K562 (cell line): Measurements from ENCODE around the gene KRT72.

Experiments used
- CHD2 ChIP-seq: IDR thresholded peaks from 2 replicates; pipeline ENCODE4 v1.6.1; 2011; ENCODE audit warnings: low read depth, low read length
- EP300 ChIP-seq: IDR thresholded peaks from 2 replicates; pipeline ENCODE4 v1.6.1; 2012; ENCODE audit warnings: low read length, improper control_type of control experiment
- JUN ChIP-seq, 2 experiments: sonication (generic) in 1 of 2; formaldehyde crosslinking in 1 of 2; IDR thresholded peaks; 2 replicates each; pipeline versions ENCODE4 v1.6.1 to v1.8.0; 2012 to 2022; ENCODE audit warnings: borderline replicate concordance in 2 of 2, mild to moderate bottlenecking in 2 of 2, improper control_type of control experiment in 1 of 2, low read depth in 1 of 2, low read length in 1 of 2, missing genetic modification reagents in 1 of 2
- NR1H2 ChIP-seq: sonication (generic); formaldehyde crosslinking; IDR thresholded peaks from 2 replicates; pipeline ENCODE4 v1.4.0; 2020; ENCODE audit warnings: mild to moderate bottlenecking, missing genetic modification reagents
- ZNF589 ChIP-seq: fragments of 200-800 bp; sonication (Bioruptor generic); IDR thresholded peaks from 2 replicates; pipeline ENCODE4 v1.6.1; 2016; ENCODE audit warnings: low read depth, missing genetic modification characterization, missing compliant biosample characterization
- ZNF830 ChIP-seq: fragments of 250-450 bp; sonication (Bioruptor Pico); IDR thresholded peaks from 2 replicates; pipeline ENCODE4 v1.5.0; 2021; ENCODE audit warnings: mild to moderate bottlenecking
- TF ChIP-seq, protein P1 (sequence below), 3 experiments: IDR thresholded peaks in 2 of 3; conservative IDR thresholded peaks in 1 of 3; 2 replicates each; pipeline ENCODE4 v1.5.1; 2011 to 2012; ENCODE audit warnings: low read length in 3 of 3, mild to moderate bottlenecking in 3 of 3, control low read depth in 2 of 3, improper control_type of control experiment in 1 of 3, inconsistent platforms in 1 of 3, low read depth in 1 of 3, mixed read lengths in 1 of 3, moderate library complexity in 1 of 3; ENCODE audit not compliant: insufficient read depth in 2 of 3
- TF ChIP-seq, protein P2 (sequence below): fragments of 450-650 bp; IDR thresholded peaks from 2 replicates; pipeline ENCODE4 v1.6.1; 2017; ENCODE audit warnings: mild to moderate bottlenecking, moderate library complexity
- TF ChIP-seq, protein P3 (sequence below): sonication (generic); formaldehyde crosslinking; IDR thresholded peaks from 2 replicates; pipeline ENCODE4 v1.9.0; 2022; ENCODE audit warnings: mild to moderate bottlenecking, missing genetic modification reagents
- TF ChIP-seq, protein P4 (sequence below), 2 experiments: fragments of 450-650 bp; formaldehyde crosslinking in 1 of 2; IDR thresholded peaks; 2 replicates each; pipeline versions ENCODE4 v1.4.0 to v1.6.1; 2014 to 2020; ENCODE audit warnings: mild to moderate bottlenecking in 2 of 2, borderline replicate concordance in 1 of 2, low read depth in 1 of 2
- TF ChIP-seq, protein P5 (sequence below): fragments of 250-450 bp; sonication (Bioruptor Pico); IDR thresholded peaks from 2 replicates; pipeline ENCODE4 v1.4.0; 2020; ENCODE audit warnings: mild to moderate bottlenecking, moderate library complexity

DNA sequence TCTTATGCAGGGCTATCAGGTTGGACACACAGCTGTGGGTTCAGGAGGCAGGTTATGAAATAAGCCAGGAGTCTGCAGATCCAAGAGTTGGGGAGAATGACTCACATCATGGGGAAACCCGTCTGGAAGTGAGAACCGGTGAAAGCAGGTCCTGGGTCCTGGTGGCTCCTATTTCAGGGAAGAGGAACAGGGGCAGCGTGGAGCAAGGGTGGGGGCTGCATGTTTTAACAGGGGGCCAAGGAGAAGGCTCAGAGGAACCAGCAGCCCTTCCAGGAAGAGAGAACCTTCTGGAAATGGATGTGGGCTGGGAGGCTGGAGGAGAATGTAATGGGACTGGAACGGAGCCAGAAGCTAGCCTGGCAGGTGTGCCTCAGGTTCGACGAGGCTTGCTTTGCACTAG lies 19.8 kb downstream of the KRT72 start:
- TF ChIP-seq, protein P1, sequence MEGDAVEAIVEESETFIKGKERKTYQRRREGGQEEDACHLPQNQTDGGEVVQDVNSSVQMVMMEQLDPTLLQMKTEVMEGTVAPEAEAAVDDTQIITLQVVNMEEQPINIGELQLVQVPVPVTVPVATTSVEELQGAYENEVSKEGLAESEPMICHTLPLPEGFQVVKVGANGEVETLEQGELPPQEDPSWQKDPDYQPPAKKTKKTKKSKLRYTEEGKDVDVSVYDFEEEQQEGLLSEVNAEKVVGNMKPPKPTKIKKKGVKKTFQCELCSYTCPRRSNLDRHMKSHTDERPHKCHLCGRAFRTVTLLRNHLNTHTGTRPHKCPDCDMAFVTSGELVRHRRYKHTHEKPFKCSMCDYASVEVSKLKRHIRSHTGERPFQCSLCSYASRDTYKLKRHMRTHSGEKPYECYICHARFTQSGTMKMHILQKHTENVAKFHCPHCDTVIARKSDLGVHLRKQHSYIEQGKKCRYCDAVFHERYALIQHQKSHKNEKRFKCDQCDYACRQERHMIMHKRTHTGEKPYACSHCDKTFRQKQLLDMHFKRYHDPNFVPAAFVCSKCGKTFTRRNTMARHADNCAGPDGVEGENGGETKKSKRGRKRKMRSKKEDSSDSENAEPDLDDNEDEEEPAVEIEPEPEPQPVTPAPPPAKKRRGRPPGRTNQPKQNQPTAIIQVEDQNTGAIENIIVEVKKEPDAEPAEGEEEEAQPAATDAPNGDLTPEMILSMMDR (IDR thresholded peaks at IDR 0.05 in 2 of 3, conservative IDR thresholded peaks at IDR 0.05 in 1 of 3; ENCODE audit: insufficient read depth in 2 of 3, low read depth in 1 of 3, low read length in 3 of 3), result no peak
- TF ChIP-seq EP300, result no peak
- TF ChIP-seq, protein P2, sequence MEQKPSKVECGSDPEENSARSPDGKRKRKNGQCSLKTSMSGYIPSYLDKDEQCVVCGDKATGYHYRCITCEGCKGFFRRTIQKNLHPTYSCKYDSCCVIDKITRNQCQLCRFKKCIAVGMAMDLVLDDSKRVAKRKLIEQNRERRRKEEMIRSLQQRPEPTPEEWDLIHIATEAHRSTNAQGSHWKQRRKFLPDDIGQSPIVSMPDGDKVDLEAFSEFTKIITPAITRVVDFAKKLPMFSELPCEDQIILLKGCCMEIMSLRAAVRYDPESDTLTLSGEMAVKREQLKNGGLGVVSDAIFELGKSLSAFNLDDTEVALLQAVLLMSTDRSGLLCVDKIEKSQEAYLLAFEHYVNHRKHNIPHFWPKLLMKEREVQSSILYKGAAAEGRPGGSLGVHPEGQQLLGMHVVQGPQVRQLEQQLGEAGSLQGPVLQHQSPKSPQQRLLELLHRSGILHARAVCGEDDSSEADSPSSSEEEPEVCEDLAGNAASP, result no peak
- no peak for TF ChIP-seq NR1H2 (CRISPR knock-in tag)
- TF ChIP-seq, protein P3, sequence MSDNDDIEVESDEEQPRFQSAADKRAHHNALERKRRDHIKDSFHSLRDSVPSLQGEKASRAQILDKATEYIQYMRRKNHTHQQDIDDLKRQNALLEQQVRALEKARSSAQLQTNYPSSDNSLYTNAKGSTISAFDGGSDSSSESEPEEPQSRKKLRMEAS (CRISPR knock-in tag), result no peak
- TF ChIP-seq, protein P4, sequence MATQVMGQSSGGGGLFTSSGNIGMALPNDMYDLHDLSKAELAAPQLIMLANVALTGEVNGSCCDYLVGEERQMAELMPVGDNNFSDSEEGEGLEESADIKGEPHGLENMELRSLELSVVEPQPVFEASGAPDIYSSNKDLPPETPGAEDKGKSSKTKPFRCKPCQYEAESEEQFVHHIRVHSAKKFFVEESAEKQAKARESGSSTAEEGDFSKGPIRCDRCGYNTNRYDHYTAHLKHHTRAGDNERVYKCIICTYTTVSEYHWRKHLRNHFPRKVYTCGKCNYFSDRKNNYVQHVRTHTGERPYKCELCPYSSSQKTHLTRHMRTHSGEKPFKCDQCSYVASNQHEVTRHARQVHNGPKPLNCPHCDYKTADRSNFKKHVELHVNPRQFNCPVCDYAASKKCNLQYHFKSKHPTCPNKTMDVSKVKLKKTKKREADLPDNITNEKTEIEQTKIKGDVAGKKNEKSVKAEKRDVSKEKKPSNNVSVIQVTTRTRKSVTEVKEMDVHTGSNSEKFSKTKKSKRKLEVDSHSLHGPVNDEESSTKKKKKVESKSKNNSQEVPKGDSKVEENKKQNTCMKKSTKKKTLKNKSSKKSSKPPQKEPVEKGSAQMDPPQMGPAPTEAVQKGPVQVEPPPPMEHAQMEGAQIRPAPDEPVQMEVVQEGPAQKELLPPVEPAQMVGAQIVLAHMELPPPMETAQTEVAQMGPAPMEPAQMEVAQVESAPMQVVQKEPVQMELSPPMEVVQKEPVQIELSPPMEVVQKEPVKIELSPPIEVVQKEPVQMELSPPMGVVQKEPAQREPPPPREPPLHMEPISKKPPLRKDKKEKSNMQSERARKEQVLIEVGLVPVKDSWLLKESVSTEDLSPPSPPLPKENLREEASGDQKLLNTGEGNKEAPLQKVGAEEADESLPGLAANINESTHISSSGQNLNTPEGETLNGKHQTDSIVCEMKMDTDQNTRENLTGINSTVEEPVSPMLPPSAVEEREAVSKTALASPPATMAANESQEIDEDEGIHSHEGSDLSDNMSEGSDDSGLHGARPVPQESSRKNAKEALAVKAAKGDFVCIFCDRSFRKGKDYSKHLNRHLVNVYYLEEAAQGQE (IDR thresholded peaks at IDR 0.05; ENCODE audit: borderline replicate concordance), result no peak
- TF ChIP-seq, protein P4 (CRISPR knock-in tag; IDR thresholded peaks at IDR 0.05; ENCODE audit: low read depth), result no peak
- no peak for TF ChIP-seq JUN (IDR thresholded peaks at IDR 0.05; ENCODE audit: borderline replicate concordance, low read depth, low read length)
- TF ChIP-seq JUN (CRISPR knock-in tag; IDR thresholded peaks at IDR 0.05; ENCODE audit: borderline replicate concordance), result no peak
- TF ChIP-seq ZNF589, result no peak
- TF ChIP-seq, protein P5, sequence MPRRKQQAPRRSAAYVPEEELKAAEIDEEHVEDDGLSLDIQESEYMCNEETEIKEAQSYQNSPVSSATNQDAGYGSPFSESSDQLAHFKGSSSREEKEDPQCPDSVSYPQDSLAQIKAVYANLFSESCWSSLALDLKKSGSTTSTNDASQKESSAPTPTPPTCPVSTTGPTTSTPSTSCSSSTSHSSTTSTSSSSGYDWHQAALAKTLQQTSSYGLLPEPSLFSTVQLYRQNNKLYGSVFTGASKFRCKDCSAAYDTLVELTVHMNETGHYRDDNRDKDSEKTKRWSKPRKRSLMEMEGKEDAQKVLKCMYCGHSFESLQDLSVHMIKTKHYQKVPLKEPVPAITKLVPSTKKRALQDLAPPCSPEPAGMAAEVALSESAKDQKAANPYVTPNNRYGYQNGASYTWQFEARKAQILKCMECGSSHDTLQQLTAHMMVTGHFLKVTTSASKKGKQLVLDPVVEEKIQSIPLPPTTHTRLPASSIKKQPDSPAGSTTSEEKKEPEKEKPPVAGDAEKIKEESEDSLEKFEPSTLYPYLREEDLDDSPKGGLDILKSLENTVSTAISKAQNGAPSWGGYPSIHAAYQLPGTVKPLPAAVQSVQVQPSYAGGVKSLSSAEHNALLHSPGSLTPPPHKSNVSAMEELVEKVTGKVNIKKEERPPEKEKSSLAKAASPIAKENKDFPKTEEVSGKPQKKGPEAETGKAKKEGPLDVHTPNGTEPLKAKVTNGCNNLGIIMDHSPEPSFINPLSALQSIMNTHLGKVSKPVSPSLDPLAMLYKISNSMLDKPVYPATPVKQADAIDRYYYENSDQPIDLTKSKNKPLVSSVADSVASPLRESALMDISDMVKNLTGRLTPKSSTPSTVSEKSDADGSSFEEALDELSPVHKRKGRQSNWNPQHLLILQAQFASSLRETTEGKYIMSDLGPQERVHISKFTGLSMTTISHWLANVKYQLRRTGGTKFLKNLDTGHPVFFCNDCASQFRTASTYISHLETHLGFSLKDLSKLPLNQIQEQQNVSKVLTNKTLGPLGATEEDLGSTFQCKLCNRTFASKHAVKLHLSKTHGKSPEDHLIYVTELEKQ (CRISPR knock-in tag), result no peak
- TF ChIP-seq ZNF830 (CRISPR knock-in tag), result no peak
- TF ChIP-seq CHD2, result no peak
